SK-N-SH treated with all-trans-retinoic acid at 6 μM for 48 hours (cell line): ENCODE measurements around the gene BUD23.

Experiments used
- ESRRG ChIP-seq: fragments of 250-450 bp; sonication (Bioruptor Pico); IDR thresholded peaks from 2 replicates; pipeline ENCODE4 v1.6.1; 2021; ENCODE audit warnings: mild to moderate bottlenecking
- GLIS3 ChIP-seq: fragments of 250-450 bp; sonication (Bioruptor Pico); IDR thresholded peaks from 2 replicates; pipeline ENCODE4 v1.5.0; 2020; ENCODE audit warnings: mild to moderate bottlenecking, moderate library complexity
- PATZ1 ChIP-seq: fragments of 250-450 bp; sonication (Bioruptor Pico); IDR thresholded peaks from 2 replicates; pipeline ENCODE4 v1.8.0; 2020; ENCODE audit warnings: mild to moderate bottlenecking, moderate library complexity, borderline replicate concordance
- PPARA ChIP-seq: fragments of 250-450 bp; sonication (Bioruptor Pico); IDR thresholded peaks from 2 replicates; pipeline ENCODE4 v1.5.0; 2020; ENCODE audit warnings: mild to moderate bottlenecking, borderline replicate concordance
- TCF4 ChIP-seq: fragments of 250-450 bp; sonication (Bioruptor Pico); IDR thresholded peaks from 2 replicates; pipeline ENCODE4 v1.8.0; 2021; ENCODE audit warnings: mild to moderate bottlenecking, moderate library complexity, borderline replicate concordance
- ZFP3 ChIP-seq: fragments of 250-450 bp; sonication (Bioruptor Pico); IDR thresholded peaks from 2 replicates; pipeline ENCODE4 v1.5.0; 2020; ENCODE audit warnings: mild to moderate bottlenecking, moderate library complexity
- ZFP30 ChIP-seq: fragments of 450-650 bp; formaldehyde crosslinking; IDR thresholded peaks from 2 replicates; pipeline ENCODE4 v1.5.0; 2022; ENCODE audit warnings: mild to moderate bottlenecking, moderate library complexity
- ZNF8 ChIP-seq: fragments of 450-650 bp; formaldehyde crosslinking; IDR thresholded peaks from 2 replicates; pipeline ENCODE4 v1.5.0; 2020; ENCODE audit warnings: mild to moderate bottlenecking, moderate library complexity

- TF ChIP-seq PATZ1 (CRISPR knock-in tag) (no peak), ESRRG (CRISPR knock-in tag) (no peak), TCF4 (CRISPR knock-in tag) (no peak), PPARA (CRISPR knock-in tag) (no peak), ZFP30 (CRISPR knock-in tag) (no peak), GLIS3 (CRISPR knock-in tag) (no peak), ZFP3 (no peak), ZNF8 (CRISPR knock-in tag) (no peak)
Observed at GRCh38 chr7:73746378-73746777, 63.0 kb downstream of the BUD23 start.
